T-helper 1 cell (primary cell): ENCODE results near the gene BTBD6.

ENCODE experiments used
- DNase-seq, 5 donors: peaks; one replicate each; pipeline ENCODE4 v3.0.0-alpha.2; 2012 to 2020

Gene BTBD6

DNA sequence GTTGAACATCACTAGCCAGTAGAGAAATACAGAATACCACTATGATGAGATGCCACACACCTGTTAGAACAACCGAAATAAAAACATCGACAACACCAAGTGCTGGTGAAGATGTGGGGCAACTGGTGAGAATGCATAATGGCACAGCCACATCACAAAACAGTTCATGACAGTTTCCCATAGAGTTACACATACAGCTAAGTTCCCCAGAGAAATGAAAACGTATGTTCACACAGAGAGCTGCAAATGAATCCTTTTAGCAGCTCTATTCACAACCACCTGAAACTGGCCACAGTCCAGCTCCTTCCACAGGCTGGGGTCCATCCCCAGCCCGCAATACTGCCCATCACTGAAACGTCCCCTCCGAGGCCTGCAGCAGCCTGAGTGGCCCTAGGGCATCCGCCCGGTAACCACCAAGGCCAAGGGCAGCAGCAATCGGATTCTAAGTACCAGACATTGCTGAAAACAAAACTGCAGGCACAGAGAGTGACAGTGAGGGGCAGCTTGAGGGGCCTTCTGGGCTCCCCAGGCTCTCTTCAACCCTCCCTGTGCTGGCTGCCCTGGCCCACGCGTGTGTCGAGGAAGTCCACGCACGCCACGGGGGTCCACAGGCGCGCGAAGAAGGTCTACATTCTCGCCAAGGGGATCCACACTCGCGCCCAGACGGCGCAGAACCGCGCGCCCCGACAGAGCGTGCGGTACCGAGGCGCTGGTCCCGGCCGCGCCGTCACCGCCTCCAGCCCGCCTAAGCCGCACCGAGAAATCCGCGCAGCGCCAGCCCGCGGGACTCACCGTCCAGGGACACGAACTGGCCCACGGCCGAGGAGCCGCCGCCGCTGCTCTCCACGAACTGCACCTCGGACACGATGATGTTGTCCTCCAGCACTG is 51.6 kb downstream of the BTBD6 start:
- peak in 2 of 5 donors; percentile 13 to 26 for DNase-seq
